ENCODE data around the gene SLC14A1. TPM values are rescaled to one million over a fixed set of nuclear protein-coding genes. Genes with fewer than 3 reads are reported as not detected.

The SLC14A1 gene
- total and polyA plus RNA-seq, 2 of the 8 experiments (the other 6 are each of a cell fraction or from before 2014, with no cell fraction given) = 0.18 TPM; not detected in 1

DNA sequence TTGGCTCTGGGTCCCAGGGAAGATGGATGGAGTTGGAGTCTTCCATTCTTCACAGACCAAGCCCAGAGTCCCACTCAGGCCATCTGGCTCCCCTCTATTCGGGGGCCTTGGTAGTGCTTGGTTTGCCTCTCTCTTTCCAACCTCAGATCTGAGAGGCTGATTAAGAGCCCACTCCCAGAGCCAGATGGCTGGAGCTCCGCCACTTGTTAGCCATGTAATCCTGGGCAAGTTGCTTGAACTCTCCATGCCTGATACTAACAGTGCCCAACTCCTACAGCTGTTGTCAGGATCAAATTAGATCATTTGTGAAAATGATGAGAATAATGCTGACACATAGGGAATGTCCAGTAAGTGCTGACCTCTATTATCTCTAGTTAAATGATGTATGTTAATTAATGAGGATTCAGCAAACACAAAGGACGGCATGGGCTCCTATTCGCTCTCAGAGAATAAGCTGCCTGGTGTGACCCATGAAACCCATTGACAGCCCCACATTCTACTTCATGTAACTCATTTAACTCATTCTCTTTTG lies 46.6 kb upstream of the SLC14A1 start:
- Histone ChIP-seq H3K56ac (replicated peaks; ENCODE audit: insufficient read length, low read depth, low read length) (no peak overlapping the region), H3K27ac (ENCODE audit: low read depth, low read length) (no peak overlapping the region), H4K5ac (ENCODE audit: insufficient read length, low read depth, low read length) (no peak overlapping the region), H3K23ac (ENCODE audit: insufficient read length) (no peak overlapping the region), H3K14ac (ENCODE audit: insufficient read length) (no peak overlapping the region), H2AK5ac (ENCODE audit: low read depth, low read length) (no peak overlapping the region), H3K23me2 (ENCODE audit: low read depth, low read length) (no peaks in the 10 kb centered on the region), H4K91ac (replicated peaks; ENCODE audit: insufficient read length, low read length) (no peak overlapping the region), H2BK20ac (ENCODE audit: low read length) (no peak overlapping the region), H3K4ac (replicated peaks; ENCODE audit: insufficient read length, low read depth, low read length) (no peak overlapping the region), H2BK15ac (ENCODE audit: low read length) (no peak overlapping the region), H3K36me3 (ENCODE audit: control insufficient read depth in 2 of 4, insufficient read depth in 4 of 4, low read length in 3 of 4) (no peaks in the 10 kb centered on the region), H4K8ac (ENCODE audit: extremely low read depth, insufficient read depth, low read length) (no peak overlapping the region; the same call in 1 of the 2 replicates), H2BK5ac (ENCODE audit: low read depth, low read length) (no peak overlapping the region), H3K4me2 (ENCODE audit: insufficient read depth in 1 of 2, low read depth in 2 of 2, low read length in 2 of 2) (no peak overlapping the region), H2BK120ac (replicated peaks; ENCODE audit: low read depth, low read length) (no peak overlapping the region), H3K27me3 (replicated peaks in 1 of 4; ENCODE audit: control insufficient read depth in 3 of 4, extremely low read depth in 1 of 4, insufficient read depth in 3 of 4, low read length in 3 of 4) (no peaks in the 10 kb centered on the region), H3K9ac (replicated peaks in 1 of 4; ENCODE audit: extremely low read depth in 1 of 4, low read depth in 3 of 4, low read length in 3 of 4) (no peak overlapping the region), H2BK12ac (ENCODE audit: low read depth, low read length) (no peak overlapping the region), H3K18ac (ENCODE audit: extremely low read depth, low read length) (no peak overlapping the region), H3K9me3 (ENCODE audit: insufficient read depth in 2 of 2, low read depth in 1 of 2, low read length in 1 of 2) (no peaks in the 10 kb centered on the region), H4K20me1 (replicated peaks in 1 of 2; ENCODE audit: control insufficient read depth in 1 of 2, insufficient read depth in 2 of 2, low read length in 2 of 2) (no peaks in the 10 kb centered on the region), H3K79me2 (ENCODE audit: control insufficient read depth in 1 of 2, insufficient read depth in 2 of 2, low read length in 2 of 2) (no peaks in the 10 kb centered on the region), H3K79me1 (ENCODE audit: low read depth, low read length) (no peaks in the 10 kb centered on the region), H3K4me1 (replicated peaks in 1 of 4; ENCODE audit: control insufficient read depth in 3 of 4, insufficient read depth in 4 of 4, low read length in 3 of 4) (peaks cover 0 to 2% (median 0%) of the 10 kb centered on the region in 4 experiments; a peak in 1 of 7 replicates), H2AFZ (ENCODE audit: low read length) (no peak overlapping the region), H3K4me3 (ENCODE audit: extremely low read depth in 1 of 4, insufficient read depth in 2 of 4, low read depth in 3 of 4, low read length in 4 of 4) (no peak overlapping the region)
- no peak for FAIRE-seq
- CTCF ChIA-PET (ENCODE audit: partially characterized antibody) = interaction anchor here (1.2 to 5.9 kb wide), 3 partner anchors 12 to 396 kb away, joined by 4 to 67 read pairs (median 5); no protein-coding TSS in a partner anchor
- 87% methylated on average over 4 of the region's 4 CpGs; no CpG with 5 or more reads in 1 of the 2 experiments for WGBS, 2 experiments (ENCODE audit: extremely low coverage in 1 of 2, insufficient coverage in 1 of 2, insufficient read length in 1 of 2, insufficient replicate concordance in 2 of 2, low coverage in 1 of 2, low lambda C conversion rate in 2 of 2, missing lambda C conversion rate in 1 of 2)
- DNase-seq (ENCODE audit: low read depth in 1 of 2, low spot score in 2 of 2) = no peak
- POLR2A ChIA-PET (ENCODE audit: partially characterized antibody) = no interaction called here
- TF ChIP-seq CBX5 (IDR thresholded peaks at IDR 0.05; ENCODE audit: low read depth, low read length) (no peak), EZH2 (IDR thresholded peaks at IDR 0.05; ENCODE audit: low read depth, low read length, severe bottlenecking) (no peak), TAF1 (IDR thresholded peaks at IDR 0.05; ENCODE audit: low read depth, low read length) (no peak), CTBP2 (IDR thresholded peaks at IDR 0.05; ENCODE audit: borderline replicate concordance, insufficient read depth, insufficient read length, low read length) (no peak), KDM1A (IDR thresholded peaks at IDR 0.05; ENCODE audit: borderline replicate concordance, low read length) (no peak)
